ENCODE measurements around the gene RP2.

Gene RP2

DNA sequence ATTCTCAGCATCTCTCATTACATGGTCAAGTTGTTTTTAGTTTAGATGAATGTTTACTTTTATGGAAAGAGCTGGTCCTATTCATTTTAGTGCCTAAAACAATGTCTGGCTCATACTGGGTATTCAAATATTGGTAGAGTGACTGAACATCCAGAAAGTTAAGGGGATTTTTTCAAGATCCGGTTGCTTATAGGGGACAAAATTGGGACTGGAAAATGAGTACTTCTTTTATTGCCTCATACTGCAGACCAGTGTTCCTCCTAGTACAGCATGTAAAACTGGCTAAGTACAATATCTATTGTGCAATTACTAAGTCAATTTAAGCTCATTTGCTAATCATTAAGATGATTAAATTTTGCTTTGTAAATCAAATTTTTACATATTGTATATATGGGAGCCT lies 13.9 kb downstream of the RP2 start:
- no peak overlapping the region for H3K4me3 ChIP-seq (ENCODE audit: low read depth, low read length)
- no peaks in the 10 kb centered on the region for H3K9me3 ChIP-seq
- no peaks in the 10 kb centered on the region for H3K27me3 ChIP-seq
- TF ChIP-seq, protein P1, sequence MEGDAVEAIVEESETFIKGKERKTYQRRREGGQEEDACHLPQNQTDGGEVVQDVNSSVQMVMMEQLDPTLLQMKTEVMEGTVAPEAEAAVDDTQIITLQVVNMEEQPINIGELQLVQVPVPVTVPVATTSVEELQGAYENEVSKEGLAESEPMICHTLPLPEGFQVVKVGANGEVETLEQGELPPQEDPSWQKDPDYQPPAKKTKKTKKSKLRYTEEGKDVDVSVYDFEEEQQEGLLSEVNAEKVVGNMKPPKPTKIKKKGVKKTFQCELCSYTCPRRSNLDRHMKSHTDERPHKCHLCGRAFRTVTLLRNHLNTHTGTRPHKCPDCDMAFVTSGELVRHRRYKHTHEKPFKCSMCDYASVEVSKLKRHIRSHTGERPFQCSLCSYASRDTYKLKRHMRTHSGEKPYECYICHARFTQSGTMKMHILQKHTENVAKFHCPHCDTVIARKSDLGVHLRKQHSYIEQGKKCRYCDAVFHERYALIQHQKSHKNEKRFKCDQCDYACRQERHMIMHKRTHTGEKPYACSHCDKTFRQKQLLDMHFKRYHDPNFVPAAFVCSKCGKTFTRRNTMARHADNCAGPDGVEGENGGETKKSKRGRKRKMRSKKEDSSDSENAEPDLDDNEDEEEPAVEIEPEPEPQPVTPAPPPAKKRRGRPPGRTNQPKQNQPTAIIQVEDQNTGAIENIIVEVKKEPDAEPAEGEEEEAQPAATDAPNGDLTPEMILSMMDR (IDR thresholded peaks at IDR 0.05; ENCODE audit: low read depth, low read length), result no peak
- no peaks in the 10 kb centered on the region for H3K4me1 ChIP-seq
- DNase-seq, result no peak
- H3K36me3 ChIP-seq, result no peaks in the 10 kb centered on the region

DNA sequence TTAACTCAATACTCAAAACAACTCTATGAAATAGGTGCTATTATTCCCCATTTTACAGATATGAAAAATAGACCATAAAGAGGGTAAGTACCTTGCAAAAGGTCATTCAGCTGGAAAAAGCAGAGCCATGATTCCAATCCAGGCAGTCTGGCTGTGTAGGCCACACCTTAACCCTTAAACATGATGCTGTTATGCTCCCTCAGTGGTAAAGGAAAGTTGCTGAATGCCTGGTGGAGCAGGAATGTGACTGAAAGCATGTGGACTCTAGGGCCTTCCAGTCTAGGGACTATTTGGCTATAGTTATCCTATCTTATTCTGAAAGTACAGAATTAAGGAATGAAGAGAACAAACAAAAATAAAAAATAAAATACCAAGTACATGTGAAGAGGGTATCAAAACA lies 19.6 kb downstream of the RP2 start:
- Histone ChIP-seq H3K9me3 (no peaks in the 10 kb centered on the region), H3K36me3 (no peaks in the 10 kb centered on the region), H3K27me3 (no peaks in the 10 kb centered on the region), H3K4me3 (ENCODE audit: low read depth, low read length) (no peak overlapping the region), H3K4me1 (no peaks in the 10 kb centered on the region)
- DNase-seq, result no peak
- TF ChIP-seq, protein P1 (IDR thresholded peaks at IDR 0.05; ENCODE audit: low read depth, low read length), result no peak

DNA sequence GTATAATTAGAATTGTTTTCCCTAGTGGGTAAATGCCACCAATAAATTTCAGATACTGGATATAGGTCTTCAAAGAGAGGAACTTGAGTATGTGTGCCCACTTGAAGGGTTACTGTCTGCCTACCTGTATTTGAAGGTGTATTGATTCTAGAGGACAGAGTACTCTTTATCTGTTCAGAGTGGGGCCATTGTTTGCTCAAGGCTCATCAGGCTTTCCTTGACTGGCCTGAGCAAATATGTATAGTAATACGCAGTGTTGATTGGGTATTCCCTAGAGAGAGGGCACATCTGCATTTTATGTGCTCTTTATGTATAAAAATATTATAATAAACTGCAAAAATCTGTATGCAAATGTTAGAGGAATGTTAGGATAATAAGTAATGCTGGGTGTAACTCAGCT lies 23.7 kb downstream of the RP2 start:
- no peaks in the 10 kb centered on the region for H3K9me3 ChIP-seq
- H3K4me3 ChIP-seq (ENCODE audit: low read depth, low read length), result no peak overlapping the region
- H3K27me3 ChIP-seq, result no peaks in the 10 kb centered on the region
- no peaks in the 10 kb centered on the region for H3K36me3 ChIP-seq
- H3K4me1 ChIP-seq, result no peaks in the 10 kb centered on the region
- TF ChIP-seq, protein P1 (IDR thresholded peaks at IDR 0.05; ENCODE audit: low read depth, low read length), result no peak
- DNase-seq, result no peak

DNA sequence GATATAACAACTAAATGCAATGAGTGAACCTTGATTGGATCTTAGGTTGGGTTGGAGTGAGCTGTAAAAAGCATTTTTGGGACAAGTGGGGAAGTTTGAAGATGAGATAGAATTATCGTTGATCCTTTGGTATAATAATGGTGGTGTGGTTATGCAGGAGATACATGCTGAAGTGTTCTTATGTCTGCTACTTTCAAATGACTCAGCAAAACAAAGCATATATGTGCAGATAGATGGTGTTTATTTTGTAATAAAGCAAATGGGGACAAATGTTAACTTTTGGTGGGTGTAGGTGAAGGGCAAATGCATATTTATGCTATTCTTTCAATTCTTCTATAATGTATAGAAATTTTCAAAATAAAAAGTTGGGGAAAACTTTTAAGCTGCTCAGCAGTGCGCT lies 26.2 kb downstream of the RP2 start:
- Histone ChIP-seq H3K4me1 (no peaks in the 10 kb centered on the region), H3K27me3 (no peaks in the 10 kb centered on the region), H3K36me3 (no peaks in the 10 kb centered on the region), H3K9me3 (no peaks in the 10 kb centered on the region), H3K4me3 (ENCODE audit: low read depth, low read length) (no peak overlapping the region)
- no peak for DNase-seq
- TF ChIP-seq, protein P1 (IDR thresholded peaks at IDR 0.05; ENCODE audit: low read depth, low read length), result no peak

DNA sequence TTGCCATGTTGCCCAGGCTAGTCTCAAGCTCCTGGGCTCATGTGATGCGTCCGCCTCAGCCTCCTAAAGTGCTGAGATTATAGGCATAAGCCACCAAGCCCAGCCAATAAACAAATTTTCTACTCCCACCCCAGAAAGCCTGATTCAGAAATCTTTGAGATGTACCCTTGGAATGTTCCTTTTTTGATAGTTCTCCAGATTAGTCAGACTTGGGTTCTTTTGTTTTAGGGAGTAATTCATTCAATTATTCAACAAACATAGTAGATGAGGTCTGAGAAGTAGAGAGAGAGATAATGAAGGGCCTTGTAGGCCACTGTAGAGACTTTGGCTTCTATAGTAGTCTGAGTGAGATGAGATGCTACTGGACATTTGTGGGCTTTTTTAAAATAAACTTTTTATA lies 27.8 kb downstream of the RP2 start:
- no peaks in the 10 kb centered on the region for H3K4me1 ChIP-seq
- DNase-seq, result no peak
- TF ChIP-seq, protein P1 (IDR thresholded peaks at IDR 0.05; ENCODE audit: low read depth, low read length), result no peak

DNA sequence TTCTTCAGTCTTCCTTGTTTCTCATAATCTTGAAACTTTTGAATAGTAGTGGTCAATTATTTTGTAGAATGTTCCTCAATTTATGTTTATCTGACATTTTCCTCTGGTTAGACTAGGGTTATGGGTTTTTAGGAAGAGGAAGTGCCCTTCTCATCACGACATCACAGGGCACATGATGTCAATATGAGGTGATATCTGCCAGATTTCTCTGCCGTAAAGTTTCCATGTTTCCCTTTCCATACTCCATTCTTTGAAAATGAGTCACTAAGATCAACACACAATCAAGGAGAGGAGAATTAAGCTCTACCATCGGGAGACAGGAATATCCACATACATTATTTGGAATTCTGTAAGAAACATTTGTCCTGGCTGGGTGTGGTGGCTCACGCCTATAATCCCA lies 28.4 kb downstream of the RP2 start:
- Histone ChIP-seq H3K4me3 (ENCODE audit: low read depth, low read length) (no peak overlapping the region), H3K36me3 (no peaks in the 10 kb centered on the region), H3K9me3 (no peaks in the 10 kb centered on the region), H3K4me1 (no peaks in the 10 kb centered on the region), H3K27me3 (no peaks in the 10 kb centered on the region)
- TF ChIP-seq, protein P1 (IDR thresholded peaks at IDR 0.05; ENCODE audit: low read depth, low read length), result no peak
- no peak for DNase-seq

More for the DNA sequence above, 27.8 kb downstream of the RP2 start:
- no peaks in the 10 kb centered on the region for H3K27me3 ChIP-seq
- no peak overlapping the region for H3K4me3 ChIP-seq (ENCODE audit: low read depth, low read length)
- H3K9me3 ChIP-seq, result no peaks in the 10 kb centered on the region
- no peaks in the 10 kb centered on the region for H3K36me3 ChIP-seq
